Sigmoid colon (tissue), 7 donors: ENCODE measurements around the gene EBF4. TPM values are rescaled to one million over a fixed set of nuclear protein-coding genes. Genes with fewer than 3 reads are reported as not detected.
A peak's percentile ranks its signal among the peaks of the same experiment; 100 is the strongest.

Experiments used
- DNase-seq: peaks from one replicate; pipeline ENCODE4 v3.0.0-alpha.2; 2019
- H3K27ac ChIP-seq, 4 donors: fragments of 200-600 bp; sonication (generic); one replicate each; pipeline ENCODE4 v1.5.1; 2016 to 2019; ENCODE audit warnings: mild to moderate bottlenecking in 1 of 4
- H3K27me3 ChIP-seq, 3 donors: fragments of 200-600 bp; sonication (generic); one replicate each; pipeline ENCODE4 v1.5.1; 2019; ENCODE audit warnings: mild to moderate bottlenecking in 1 of 3
- H3K36me3 ChIP-seq, 4 donors: fragments of 200-600 bp; sonication (generic); one replicate each; pipeline ENCODE4 v1.5.1; 2016 to 2019
- H3K4me1 ChIP-seq, 4 donors: fragments of 200-600 bp; sonication (generic); one replicate each; pipeline ENCODE4 v1.5.1; 2017 to 2019
- H3K4me3 ChIP-seq, 4 donors: fragments of 200-600 bp; sonication (generic); one replicate each; pipeline ENCODE4 v1.5.1; 2017 to 2019; ENCODE audit warnings: mild to moderate bottlenecking in 2 of 4, moderate library complexity in 1 of 4
- H3K9me3 ChIP-seq, 4 donors: fragments of 200-600 bp in 3 of 4; sonication (generic) in 3 of 4; one replicate each; pipeline versions ENCODE4 v1.5.1 to v1.6.1; 2013 to 2019
- EP300 ChIP-seq, 4 donors: sonication (generic); formaldehyde crosslinking; IDR thresholded peaks; one replicate each; pipeline ENCODE4 v1.6.1; 2017; ENCODE audit warnings: antibody characterized with exemption in 4 of 4
- POLR2A ChIP-seq, 2 donors: fragments of 450-650 bp; IDR thresholded peaks; one replicate each; pipeline ENCODE4 v1.6.1; 2016; ENCODE audit warnings: antibody characterized with exemption in 2 of 2, mild to moderate bottlenecking in 2 of 2, moderate library complexity in 2 of 2
- POLR2AphosphoS5 ChIP-seq, 4 donors: sonication (generic); formaldehyde crosslinking; IDR thresholded peaks; one replicate each; pipeline ENCODE4 v1.6.1; 2017; ENCODE audit warnings: antibody characterized with exemption in 4 of 4
- WGBS, 2 donors: extraction: QIAGEN DNeasy Blood & Tissue Kit; methylation state at CpG; one replicate each; pipeline ENCODE4 v1.1.7; 2013; 5-methylcytosine and 5-hydroxymethylcytosine counted together
- intact Hi-C: fragments of 100-400 bp; cut with DNase I; formaldehyde crosslinking; loops from one replicate; pipeline ENCODE4 v1.15.1; 2023
- polyA plus RNA-seq, 3 donors: library from polyadenylated mRNA; stranded (reverse); fragments of 200-250 nt; gene quantifications; one replicate each; pipeline ENCODE4 v1.2.3, GENCODE V29; 2013
- total RNA-seq, 4 donors: library from RNA; depleted of rRNA; stranded (reverse); fragments of >200 nt; gene quantifications; one replicate each; pipeline ENCODE4 v1.1.0, GENCODE V29; 2016
- TF ChIP-seq, protein P1 (sequence below), 4 experiments: fragments of 450-650 bp in 3 of 4; fragments of 200-600 bp in 1 of 4; IDR thresholded peaks; one replicate each; pipeline ENCODE4 v1.5.1; 2016 to 2019; ENCODE audit warnings: antibody characterized with exemption in 4 of 4, mild to moderate bottlenecking in 3 of 4, moderate library complexity in 2 of 4
- donor health status: healthy with polysubstance abuse.
- donor health status: Bipolar disorder and iron deficiency.
- donor health status: healthy.

EBF4 gene
- total and polyA plus RNA-seq, 7 donors: 1.2 to 37.5 (median 14.8) TPM

DNA sequence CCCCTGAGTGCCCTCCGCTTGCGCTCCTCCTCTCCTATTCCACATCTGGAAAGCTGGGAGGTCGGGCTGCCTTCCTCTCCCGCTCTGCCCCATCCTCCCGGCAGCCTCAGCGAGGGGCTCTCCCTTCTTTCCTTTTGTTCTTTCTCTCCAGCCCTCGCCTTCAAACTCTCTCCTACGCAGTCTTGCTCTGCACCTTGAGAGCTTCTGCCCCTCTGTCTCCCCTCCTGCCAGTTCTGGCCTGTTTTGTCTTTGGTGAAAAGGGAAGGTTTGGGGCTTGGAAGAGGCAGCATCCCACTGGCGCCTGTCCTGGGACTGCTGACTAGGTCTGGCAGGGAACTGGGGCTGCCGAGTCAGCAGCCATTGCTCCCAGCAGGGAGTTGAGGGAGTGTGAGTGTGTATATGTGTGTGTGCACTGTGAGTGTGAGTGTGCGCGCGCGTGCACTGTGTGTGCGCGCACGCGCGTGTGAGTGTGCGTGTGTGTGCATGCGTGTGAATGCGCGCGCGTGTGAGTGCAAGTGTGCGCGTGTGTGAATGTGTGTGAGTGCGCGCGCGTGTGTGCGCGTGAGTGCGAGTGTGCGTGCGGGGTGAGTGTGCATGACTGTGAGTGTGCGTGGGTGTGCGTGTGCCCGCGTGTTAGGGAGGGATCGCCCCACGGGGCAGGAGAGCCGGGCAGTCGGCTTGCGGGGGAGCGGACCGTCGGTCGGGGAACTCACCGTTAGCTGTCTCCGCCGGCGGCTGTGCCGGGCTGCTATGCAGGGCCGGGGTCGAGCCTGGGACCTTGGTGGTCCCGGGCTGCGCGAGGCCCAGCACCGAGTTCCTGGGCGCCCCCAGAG is 107.3 kb downstream of the EBF4 start:
- DNase-seq: no peak
- peaks cover 0 to 21% (median 12%) of the 10 kb centered on the region in 4 donors for H3K4me1 ChIP-seq
- H3K27ac ChIP-seq: no peak overlapping the region
- TF ChIP-seq, protein P1, sequence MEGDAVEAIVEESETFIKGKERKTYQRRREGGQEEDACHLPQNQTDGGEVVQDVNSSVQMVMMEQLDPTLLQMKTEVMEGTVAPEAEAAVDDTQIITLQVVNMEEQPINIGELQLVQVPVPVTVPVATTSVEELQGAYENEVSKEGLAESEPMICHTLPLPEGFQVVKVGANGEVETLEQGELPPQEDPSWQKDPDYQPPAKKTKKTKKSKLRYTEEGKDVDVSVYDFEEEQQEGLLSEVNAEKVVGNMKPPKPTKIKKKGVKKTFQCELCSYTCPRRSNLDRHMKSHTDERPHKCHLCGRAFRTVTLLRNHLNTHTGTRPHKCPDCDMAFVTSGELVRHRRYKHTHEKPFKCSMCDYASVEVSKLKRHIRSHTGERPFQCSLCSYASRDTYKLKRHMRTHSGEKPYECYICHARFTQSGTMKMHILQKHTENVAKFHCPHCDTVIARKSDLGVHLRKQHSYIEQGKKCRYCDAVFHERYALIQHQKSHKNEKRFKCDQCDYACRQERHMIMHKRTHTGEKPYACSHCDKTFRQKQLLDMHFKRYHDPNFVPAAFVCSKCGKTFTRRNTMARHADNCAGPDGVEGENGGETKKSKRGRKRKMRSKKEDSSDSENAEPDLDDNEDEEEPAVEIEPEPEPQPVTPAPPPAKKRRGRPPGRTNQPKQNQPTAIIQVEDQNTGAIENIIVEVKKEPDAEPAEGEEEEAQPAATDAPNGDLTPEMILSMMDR (IDR thresholded peaks at IDR 0.05): no peak
- TF ChIP-seq POLR2AphosphoS5 (IDR thresholded peaks at IDR 0.05) (no peak), EP300 (IDR thresholded peaks at IDR 0.05) (no peak), POLR2A (IDR thresholded peaks at IDR 0.05) (no peak)
- no peaks in the 10 kb centered on the region for H3K9me3 ChIP-seq
- no peaks in the 10 kb centered on the region for H3K36me3 ChIP-seq
- peaks cover 23 to 86% (median 54%) of the 10 kb centered on the region in 3 donors for H3K27me3 ChIP-seq
- peak overlapping the region in 2 of 4 donors; percentile 29 to 35 for H3K4me3 ChIP-seq
- intact Hi-C loops: no loop called here
- 3 to 6% methylated on average over 61 of the region's 61 CpGs for WGBS, 2 donors

DNA sequence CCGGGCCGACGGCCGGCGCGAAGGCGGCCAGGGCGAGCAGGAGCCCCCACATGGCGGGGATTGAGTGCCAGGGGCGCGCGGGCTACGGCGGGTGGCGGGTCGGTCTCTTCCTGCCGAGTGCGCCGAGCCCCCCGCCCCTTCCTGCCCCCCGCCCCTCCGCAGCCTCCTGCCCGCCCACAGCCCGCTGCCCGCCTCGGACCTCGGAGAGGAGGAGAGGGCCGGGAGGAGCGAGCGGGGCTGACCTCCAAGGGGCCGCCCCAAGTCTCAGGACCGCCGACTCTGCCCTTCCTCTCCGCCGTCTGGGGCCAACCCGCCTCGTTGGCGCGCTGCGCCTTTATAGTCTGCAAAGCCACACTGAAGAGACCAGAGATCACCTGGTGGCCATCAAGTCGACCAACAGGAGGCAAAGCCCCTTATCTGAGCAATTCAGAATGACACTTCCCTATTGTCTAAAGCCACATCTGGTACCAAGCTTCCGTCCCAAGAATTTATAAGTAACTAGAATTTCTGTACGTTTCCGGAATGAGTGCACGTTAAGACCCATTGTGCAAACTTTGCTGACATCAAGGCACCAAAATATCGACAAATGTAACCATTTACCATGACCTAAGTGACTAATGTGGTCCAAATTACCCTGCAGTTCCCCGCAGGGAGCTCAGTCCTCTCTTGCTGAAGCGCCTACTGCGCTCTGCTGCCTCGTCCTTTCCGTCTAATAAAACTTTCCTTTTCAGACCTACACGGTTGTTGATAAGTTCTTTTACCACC is 108.1 kb downstream of the EBF4 start, which contains the start of gene CPXM1:
Gene CPXM1 (minus strand): TSS at position 107 of the 765 bp plus-strand sequence. CDS start 55 bp downstream, at position 52.
- Histone ChIP-seq H3K27me3 (peaks cover 31 to 89% (median 62%) of the 10 kb centered on the region in 3 donors), H3K9me3 (no peaks in the 10 kb centered on the region), H3K36me3 (no peaks in the 10 kb centered on the region), H3K27ac (no peak within 1 kb of the TSS), H3K4me3 (peak within 1 kb of the TSS in 2 of 4 donors; percentile 29 to 35), H3K4me1 (peaks cover 0 to 24% (median 12%) of the 10 kb centered on the region in 4 donors)
- TF ChIP-seq POLR2AphosphoS5 (IDR thresholded peaks at IDR 0.05) (no peak), POLR2A (IDR thresholded peaks at IDR 0.05) (no peak)
- TF ChIP-seq, protein P1 (IDR thresholded peaks at IDR 0.05): no peak
- DNase-seq: no peak
- intact Hi-C loops: no loop called here
- 2 to 4% methylated on average over 52 of the region's 52 CpGs for WGBS, 2 donors

DNA sequence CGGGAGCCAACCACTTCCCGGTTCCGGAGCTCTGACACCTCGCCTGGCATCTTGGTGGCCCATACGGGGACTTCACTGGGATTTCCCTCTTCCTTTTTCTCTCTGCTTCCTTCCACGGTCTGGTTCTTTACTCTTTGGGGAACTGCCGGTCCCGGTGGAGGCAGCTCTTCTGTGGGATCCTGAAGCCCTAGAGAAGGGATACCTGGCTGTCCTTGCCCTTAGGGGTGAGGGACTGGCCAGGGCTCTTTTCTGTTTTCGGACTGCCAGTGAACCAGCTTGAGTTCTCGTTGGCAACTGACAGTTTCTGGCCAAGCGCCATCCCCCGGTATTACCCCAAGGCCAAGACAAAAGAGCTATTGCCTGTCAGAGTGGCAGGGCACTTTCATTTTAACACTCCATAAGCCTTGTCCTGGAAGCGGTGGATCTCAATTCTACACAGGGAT is 108.7 kb downstream of the EBF4 start:
- peaks cover 34 to 95% (median 68%) of the 10 kb centered on the region in 3 donors for H3K27me3 ChIP-seq
- no peak overlapping the region for H3K27ac ChIP-seq
- intact Hi-C loops: no loop called here
- WGBS, 2 donors: 6 to 8% methylated on average over 13 of the region's 13 CpGs
- peaks cover 0 to 24% (median 12%) of the 10 kb centered on the region in 4 donors for H3K4me1 ChIP-seq
- no peak overlapping the region for H3K4me3 ChIP-seq
- no peak for DNase-seq
- TF ChIP-seq EP300 (IDR thresholded peaks at IDR 0.05) (no peak), POLR2AphosphoS5 (IDR thresholded peaks at IDR 0.05) (no peak), POLR2A (IDR thresholded peaks at IDR 0.05) (no peak)
- TF ChIP-seq, protein P1 (IDR thresholded peaks at IDR 0.05): no peak
- H3K9me3 ChIP-seq: no peaks in the 10 kb centered on the region
- H3K36me3 ChIP-seq: no peaks in the 10 kb centered on the region

DNA sequence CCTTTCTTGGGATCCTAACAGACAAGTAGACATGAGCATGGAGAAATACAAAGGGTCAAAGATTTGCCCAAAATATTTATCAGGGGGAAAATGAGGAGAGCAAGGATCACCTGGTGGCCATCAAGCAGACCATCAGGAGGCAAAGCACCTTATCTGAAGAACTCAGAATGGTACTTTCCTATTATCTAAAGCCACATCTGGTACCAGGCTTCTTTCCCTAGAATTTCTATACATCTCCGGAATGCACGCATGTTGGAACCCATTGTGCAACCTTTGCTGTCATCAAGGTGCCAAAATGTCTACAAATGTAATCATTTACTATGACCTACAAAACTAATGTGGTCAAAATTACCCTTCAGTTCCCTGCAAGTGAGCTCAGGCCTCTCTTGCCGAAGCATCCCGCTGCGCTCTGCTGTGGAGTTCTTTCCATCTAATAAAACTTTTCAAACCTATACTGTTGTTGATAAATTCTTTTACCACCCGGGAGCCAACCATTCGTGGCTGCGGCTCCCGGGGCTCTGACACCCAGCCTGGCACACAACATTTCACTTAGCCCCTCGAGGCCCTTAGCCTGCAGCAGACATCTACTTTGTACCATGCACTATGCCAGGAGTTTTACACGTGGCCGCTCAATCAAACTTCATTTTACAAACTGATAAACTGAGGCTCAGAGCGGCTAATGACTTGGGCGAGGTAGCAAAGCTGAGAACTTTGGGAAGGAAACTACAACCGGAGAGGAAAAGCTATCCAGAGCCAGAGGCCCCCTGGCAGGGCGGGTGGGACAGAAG is 111.7 kb downstream of the EBF4 start:
- Histone ChIP-seq H3K36me3 (no peaks in the 10 kb centered on the region), H3K4me3 (no peak overlapping the region), H3K27ac (no peak overlapping the region), H3K27me3 (peaks cover 34 to 98% (median 68%) of the 10 kb centered on the region in 3 donors), H3K4me1 (peaks cover 0 to 24% (median 11%) of the 10 kb centered on the region in 4 donors), H3K9me3 (no peaks in the 10 kb centered on the region)
- DNase-seq: no peak
- WGBS, 2 donors: 68 to 72% methylated on average over 16 of the region's 16 CpGs
- intact Hi-C loops: no loop called here
- TF ChIP-seq POLR2A (IDR thresholded peaks at IDR 0.05) (no peak), POLR2AphosphoS5 (IDR thresholded peaks at IDR 0.05) (no peak), EP300 (IDR thresholded peaks at IDR 0.05) (no peak)
- TF ChIP-seq, protein P1 (IDR thresholded peaks at IDR 0.05): no peak
